Thymus (tissue), 11 donors: ENCODE measurements around the gene PPM1F. TPM values are rescaled to one million over a fixed set of nuclear protein-coding genes. Genes with fewer than 3 reads are reported as not detected.

Experiments
- DNase-seq, 9 donors: peaks; one replicate each; pipeline ENCODE4 v3.0.0-alpha.2; 2013; ENCODE audit warnings: low spot score in 9 of 9, low read depth in 6 of 9, missing footprints in 1 of 9
- H3K27ac ChIP-seq, 2 donors: one replicate each; pipeline ENCODE4 v1.5.1; 2013; ENCODE audit warnings: control low read depth in 1 of 2, low read depth in 1 of 2, low read length in 1 of 2, mild to moderate bottlenecking in 1 of 2, moderate library complexity in 1 of 2
- H3K27me3 ChIP-seq, 2 donors: one replicate each; pipeline ENCODE4 v1.5.1; 2013; ENCODE audit warnings: low read length in 1 of 2; ENCODE audit not compliant: control insufficient read depth in 2 of 2, insufficient read depth in 1 of 2
- H3K36me3 ChIP-seq, 2 donors: one replicate each; pipeline ENCODE4 v1.5.1; 2013; ENCODE audit warnings: low read length in 1 of 2, mild to moderate bottlenecking in 1 of 2, moderate library complexity in 1 of 2; ENCODE audit not compliant: control insufficient read depth in 2 of 2, insufficient read depth in 2 of 2
- H3K4me1 ChIP-seq, 2 donors: one replicate each; pipeline ENCODE4 v1.5.1; 2013; ENCODE audit warnings: low read length in 2 of 2; ENCODE audit not compliant: control insufficient read depth in 2 of 2, insufficient read depth in 2 of 2
- H3K4me3 ChIP-seq, 2 donors: one replicate each; pipeline ENCODE4 v1.5.1; 2013; ENCODE audit warnings: low read length in 2 of 2, control low read depth in 1 of 2, mild to moderate bottlenecking in 1 of 2
- H3K9me3 ChIP-seq, 2 donors: one replicate each; pipeline ENCODE4 v1.5.1; 2013; ENCODE audit warnings: low read length in 1 of 2, mild to moderate bottlenecking in 1 of 2; ENCODE audit not compliant: control insufficient read depth in 2 of 2, insufficient read depth in 1 of 2
- WGBS: extraction: QIAGEN DNeasy Blood & Tissue Kit; methylation state at CpG from one replicate; pipeline ENCODE4 v1.1.7; 2013; 5-methylcytosine and 5-hydroxymethylcytosine counted together
- polyA plus RNA-seq: library from polyadenylated mRNA; stranded (reverse); fragments of 200-250 nt; gene quantifications from one replicate; pipeline ENCODE4 v1.2.3, GENCODE V29; 2013
- total RNA-seq: library from RNA; stranded (reverse); fragments of 120-200 nt; gene quantifications from one replicate; pipeline ENCODE4 v1.2.4, GENCODE V29; 2013
- donor health status: healthy.

PPM1F gene
- total and polyA plus RNA-seq, 2 donors = 10.5 to 13.0 TPM

GRCh38 chr22:21951931-21952465, 650 bp downstream of the PPM1F start:
- no peaks in the 10 kb centered on the region for H3K36me3 ChIP-seq
- DNase-seq = peak in 3 of 9 donors; percentile 21 to 46 (median 27)
- peaks cover 0 to 25% of the 10 kb centered on the region in 2 donors for H3K4me1 ChIP-seq
- 7% methylated on average over 29 of the region's 29 CpGs for WGBS
- no peaks in the 10 kb centered on the region for H3K9me3 ChIP-seq
- H3K27me3 ChIP-seq = no peaks in the 10 kb centered on the region
- H3K27ac ChIP-seq = no peak overlapping the region
- peak overlapping the region; percentile 54 to 67 for H3K4me3 ChIP-seq

DNA sequence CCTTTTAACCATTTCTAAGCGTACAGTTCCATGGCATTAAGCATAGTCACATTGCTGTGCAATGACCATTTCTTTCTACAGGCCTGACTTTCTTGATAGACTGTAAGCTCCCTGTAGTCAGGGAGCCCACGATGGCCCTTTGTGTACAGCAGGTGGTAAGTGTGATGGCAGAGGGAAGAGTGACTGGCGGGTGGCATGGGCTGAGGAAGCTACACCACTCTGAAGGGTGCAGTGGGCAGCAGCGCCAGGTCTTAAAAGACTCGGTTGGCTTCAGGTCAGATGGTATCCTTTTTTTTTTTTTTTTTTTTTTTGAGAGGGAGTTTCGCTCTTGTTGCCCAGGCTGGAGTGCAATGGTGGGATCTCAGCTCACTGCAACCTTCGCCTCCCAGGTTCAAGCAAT, 1.6 kb downstream of the PPM1F start:
- Histone ChIP-seq H3K4me1 (peaks cover 0 to 25% of the 10 kb centered on the region in 2 donors), H3K27me3 (no peaks in the 10 kb centered on the region), H3K4me3 (no peak overlapping the region), H3K36me3 (no peaks in the 10 kb centered on the region), H3K9me3 (no peaks in the 10 kb centered on the region), H3K27ac (no peak overlapping the region)
- 97% methylated on average over 7 of the region's 7 CpGs for WGBS
- DNase-seq = no peak

GRCh38 chr22:21949948-21950347, 2.7 kb downstream of the PPM1F start:
- peaks cover 2 to 7% of the 10 kb centered on the region in 2 donors for H3K36me3 ChIP-seq
- no peaks in the 10 kb centered on the region for H3K9me3 ChIP-seq
- H3K4me3 ChIP-seq = no peak overlapping the region
- H3K4me1 ChIP-seq = peaks cover 0 to 25% of the 10 kb centered on the region in 2 donors
- H3K27ac ChIP-seq = no peak overlapping the region
- no peaks in the 10 kb centered on the region for H3K27me3 ChIP-seq
- WGBS = 67% methylated on average over 1 of the region's 1 CpG
- no peak for DNase-seq

DNA sequence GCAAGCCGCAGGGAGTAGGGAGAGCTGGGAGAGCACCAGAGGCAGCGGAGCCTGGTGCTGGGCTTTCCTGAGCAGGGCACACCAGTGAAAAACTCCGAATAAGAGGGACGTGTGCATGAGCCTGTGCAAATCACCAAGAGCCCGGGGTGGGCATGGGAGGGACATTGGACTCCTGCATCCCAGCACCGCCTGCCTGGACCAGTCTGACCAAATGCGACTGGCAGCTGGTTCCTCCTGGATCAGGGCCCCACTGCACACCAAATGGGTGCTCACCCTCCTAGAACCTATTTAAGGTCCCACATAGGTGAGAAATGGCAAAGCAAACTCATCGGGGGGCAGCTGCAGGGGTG, 3.1 kb downstream of the PPM1F start:
- H3K4me1 ChIP-seq = peaks cover 0 to 25% of the 10 kb centered on the region in 2 donors
- peaks cover 3 to 7% of the 10 kb centered on the region in 2 donors for H3K36me3 ChIP-seq
- no peak for DNase-seq

DNA sequence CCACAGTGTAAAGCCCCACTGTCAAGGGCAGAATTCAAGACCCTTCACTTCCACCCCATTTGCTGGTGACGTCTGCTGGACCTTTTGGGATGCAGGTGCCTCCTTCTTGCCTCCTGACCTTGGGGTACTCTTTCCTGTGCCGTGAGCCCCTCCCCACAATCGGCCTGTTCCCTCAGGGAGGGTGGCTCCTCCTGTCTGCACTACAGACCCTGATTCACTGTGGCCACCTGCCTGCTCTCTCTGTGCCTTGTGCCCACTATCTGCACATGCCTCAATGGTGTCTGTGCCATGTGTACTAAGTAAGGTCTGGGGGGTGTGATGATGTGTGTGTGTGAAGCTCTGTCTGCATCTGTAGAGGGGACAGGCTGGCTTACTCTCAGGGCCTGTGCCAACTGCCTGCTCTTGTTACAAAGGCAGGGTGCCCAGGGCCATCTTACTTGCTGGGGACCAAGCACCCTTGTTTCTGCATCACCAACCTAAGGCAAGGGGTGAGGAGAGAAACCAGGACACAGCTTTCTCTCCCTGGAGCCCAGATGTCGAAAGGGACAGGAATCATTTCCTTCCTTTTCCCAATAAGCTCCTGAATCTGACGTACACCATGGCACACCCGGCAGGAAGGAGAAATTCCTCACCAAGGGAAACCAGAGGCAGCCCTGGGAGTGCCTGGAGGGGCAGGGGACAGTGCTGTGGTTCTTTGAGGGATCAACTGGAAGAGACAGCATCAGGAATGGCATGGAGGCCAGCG, 3.7 kb downstream of the PPM1F start:
- Histone ChIP-seq H3K27me3 (no peaks in the 10 kb centered on the region), H3K9me3 (no peaks in the 10 kb centered on the region), H3K4me3 (no peak overlapping the region), H3K4me1 (peaks cover 0 to 25% of the 10 kb centered on the region in 2 donors), H3K27ac (no peak overlapping the region), H3K36me3 (peaks cover 8 to 9% of the 10 kb centered on the region in 2 donors)
- 91% methylated on average over 7 of the region's 7 CpGs for WGBS
- DNase-seq = no peak

More for the DNA sequence above, 3.1 kb downstream of the PPM1F start:
- Histone ChIP-seq H3K9me3 (no peaks in the 10 kb centered on the region), H3K4me3 (no peak overlapping the region), H3K27ac (no peak overlapping the region), H3K27me3 (no peaks in the 10 kb centered on the region)
- WGBS = 84% methylated on average over 8 of the region's 8 CpGs

- WGBS = 88% methylated on average over 8 of the region's 8 CpGs
- H3K4me3 ChIP-seq = no peak overlapping the region
- H3K4me1 ChIP-seq = peaks cover 0 to 25% of the 10 kb centered on the region in 2 donors
- H3K36me3 ChIP-seq = peaks cover 9% of the 10 kb centered on the region in 2 donors
- H3K9me3 ChIP-seq = no peaks in the 10 kb centered on the region
- H3K27ac ChIP-seq = no peak overlapping the region
- H3K27me3 ChIP-seq = no peaks in the 10 kb centered on the region
- DNase-seq = no peak
Measured at GRCh38 chr22:21948390-21948789, 4.3 kb downstream of the PPM1F start.

DNA sequence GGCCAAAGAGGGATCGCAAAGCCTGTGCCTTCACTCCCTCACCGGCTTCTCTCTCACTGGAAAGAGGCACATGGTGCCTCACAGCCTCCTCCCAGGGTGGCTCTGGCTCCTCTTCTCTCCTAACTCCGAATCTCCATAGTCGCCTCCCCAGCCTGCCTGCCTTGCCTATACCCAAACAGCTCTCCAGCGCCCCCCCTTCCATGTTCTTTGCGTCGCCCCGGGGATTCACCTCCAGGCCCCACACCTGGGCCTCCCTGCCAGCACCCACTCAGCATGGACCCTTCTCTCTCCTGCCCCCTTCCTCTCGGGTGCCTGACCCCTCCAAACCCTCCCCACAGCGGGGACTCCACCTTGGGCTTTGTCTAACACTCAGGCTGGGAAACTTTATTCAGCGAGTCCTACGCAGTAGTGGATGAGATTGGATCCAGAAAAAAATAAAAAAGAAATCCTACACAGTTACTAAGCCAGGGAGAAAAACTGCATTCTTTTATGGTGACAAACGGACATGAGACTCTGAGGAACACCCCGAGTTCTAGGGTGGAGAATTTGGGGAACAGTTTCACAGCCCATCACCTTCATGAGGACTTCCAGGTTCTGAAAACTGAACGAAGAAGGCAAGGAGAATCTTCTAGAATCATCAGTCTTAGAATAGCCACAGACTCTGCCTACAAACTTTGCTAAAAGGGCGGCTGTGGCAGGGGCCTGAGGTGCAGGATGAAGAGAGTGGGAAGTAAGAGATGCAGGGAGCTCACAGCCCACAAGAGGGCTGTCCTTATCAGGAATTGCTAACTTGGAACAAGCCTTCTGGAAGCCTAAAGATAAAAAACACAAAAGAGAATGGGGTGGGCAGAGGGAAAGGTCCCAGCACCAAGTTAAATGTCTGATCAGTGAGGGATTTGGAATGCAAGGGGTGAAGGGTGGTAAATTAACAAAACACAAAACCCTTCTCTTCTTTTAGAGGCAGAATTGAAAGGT, 5.3 kb downstream of the PPM1F start:
- peaks cover 0 to 24% of the 10 kb centered on the region in 2 donors for H3K4me1 ChIP-seq
- DNase-seq = no peak
- peaks cover 9% of the 10 kb centered on the region in 2 donors for H3K36me3 ChIP-seq
- no peaks in the 10 kb centered on the region for H3K9me3 ChIP-seq
- H3K27ac ChIP-seq = peak overlapping the region in 1 of 2 donors; percentile 42
- no peak overlapping the region for H3K4me3 ChIP-seq
- 88% methylated on average over 16 of the region's 16 CpGs for WGBS
- no peaks in the 10 kb centered on the region for H3K27me3 ChIP-seq

- Histone ChIP-seq H3K9me3 (no peaks in the 10 kb centered on the region), H3K27ac (no peak overlapping the region), H3K4me1 (peaks cover 0 to 24% of the 10 kb centered on the region in 2 donors), H3K27me3 (no peaks in the 10 kb centered on the region), H3K4me3 (no peak overlapping the region), H3K36me3 (peaks cover 9% of the 10 kb centered on the region in 2 donors)
- DNase-seq = no peak
- 94% methylated on average over 12 of the region's 12 CpGs for WGBS
Measured at GRCh38 chr22:21946262-21946925, 6.3 kb downstream of the PPM1F start.
